ENCODE results near the gene APOC3. TPM values are rescaled to one million over a fixed set of nuclear protein-coding genes. Genes with fewer than 3 reads are reported as not detected.

Gene APOC3
- total and polyA plus RNA-seq, 2 experiments from 2014 or later = not detected

- no peak overlapping the region for H3K4me2 ChIP-seq
- H2AFZ ChIP-seq = no peak overlapping the region
- Mint-ChIP-seq H3K9me3 (no peaks in the 10 kb centered on the region), H3K27me3 (ENCODE audit: insufficient read depth, low read depth, poor library complexity) (peaks cover 2% of the 10 kb centered on the region), H3K4me3 (no peak overlapping the region), H3K4me1 (no peaks in the 10 kb centered on the region), H3K36me3 (ENCODE audit: low read depth) (peaks cover 34% of the 10 kb centered on the region), H3K27ac (no peak overlapping the region)
- no peak for ATAC-seq
- no peaks in the 10 kb centered on the region for H3K4me1 ChIP-seq (ENCODE audit: insufficient read depth)
- H3K79me2 ChIP-seq (replicated peaks; ENCODE audit: insufficient read depth) = no peaks in the 10 kb centered on the region
- no peaks in the 10 kb centered on the region for H4K20me1 ChIP-seq (replicated peaks; ENCODE audit: insufficient read depth)
- H3F3A ChIP-seq (replicated peaks; ENCODE audit: low read depth) = no peaks in the 10 kb centered on the region
- peaks cover 21% of the 10 kb centered on the region for H3K36me3 ChIP-seq (ENCODE audit: insufficient read depth)
- H3K9me2 ChIP-seq (ENCODE audit: insufficient read depth) = no peaks in the 10 kb centered on the region
- no peak for TF ChIP-seq ZNF114 (CRISPR knock-in tag; IDR thresholded peaks at IDR 0.05)
- TF ChIP-seq ZNF462 (CRISPR knock-in tag; IDR thresholded peaks at IDR 0.05) = no peak
- no peak for TF ChIP-seq NANOG (IDR thresholded peaks at IDR 0.05; ENCODE audit: borderline replicate concordance)
- no peak for TF ChIP-seq POLR2AphosphoS5 (IDR thresholded peaks at IDR 0.05; ENCODE audit: low read depth)
- TF ChIP-seq EZH2 (IDR thresholded peaks at IDR 0.05; ENCODE audit: low read depth, unreplicated experiment) = no peak
- TF ChIP-seq ZNF331 (CRISPR knock-in tag; IDR thresholded peaks at IDR 0.05; ENCODE audit: low read depth) = no peak
- TF ChIP-seq JUNB (IDR thresholded peaks at IDR 0.05; ENCODE audit: unreplicated experiment) = no peak
- TF ChIP-seq STAT1 (IDR thresholded peaks at IDR 0.05; ENCODE audit: unreplicated experiment) = no peak
- H3K27ac ChIP-seq (ENCODE audit: low read depth) = no peak overlapping the region
- no peak for DNase-seq (ENCODE audit: low spot score)
- no peaks in the 10 kb centered on the region for H3K27me3 ChIP-seq (ENCODE audit: insufficient read depth)
- no peak overlapping the region for H3K4me3 ChIP-seq
Measured at GRCh38 chr11:116862185-116862584, 32.5 kb downstream of the APOC3 start.

GRCh38 chr11:116862951-116863350, 33.2 kb downstream of the APOC3 start:
- no peaks in the 10 kb centered on the region for H3K4me1 Mint-ChIP-seq
- DNase-seq (ENCODE audit: low spot score) (no peak), ATAC-seq (no peak)
- no peaks in the 10 kb centered on the region for H3K9me2 ChIP-seq (ENCODE audit: insufficient read depth)
- H3K27me3 ChIP-seq (ENCODE audit: insufficient read depth) = no peaks in the 10 kb centered on the region
- H3K79me2 ChIP-seq (replicated peaks; ENCODE audit: insufficient read depth) = no peaks in the 10 kb centered on the region
- H3K9me3 Mint-ChIP-seq = no peaks in the 10 kb centered on the region
- no peak overlapping the region for H3K27ac ChIP-seq (ENCODE audit: low read depth)
- H3K4me3 ChIP-seq = no peak overlapping the region
- H3K36me3 ChIP-seq (ENCODE audit: insufficient read depth) = peaks cover 28% of the 10 kb centered on the region
- H3F3A ChIP-seq (replicated peaks; ENCODE audit: low read depth) = no peaks in the 10 kb centered on the region
- no peaks in the 10 kb centered on the region for H3K4me1 ChIP-seq (ENCODE audit: insufficient read depth)
- peaks cover 38% of the 10 kb centered on the region for H3K36me3 Mint-ChIP-seq (ENCODE audit: low read depth)
- no peak overlapping the region for H3K27ac Mint-ChIP-seq
- H3K4me2 ChIP-seq = no peak overlapping the region
- H2AFZ ChIP-seq = no peak overlapping the region
- H3K4me3 Mint-ChIP-seq = no peak overlapping the region
- no peaks in the 10 kb centered on the region for H4K20me1 ChIP-seq (replicated peaks; ENCODE audit: insufficient read depth)
- peaks cover 2% of the 10 kb centered on the region for H3K27me3 Mint-ChIP-seq (ENCODE audit: insufficient read depth, low read depth, poor library complexity)
- no peak for TF ChIP-seq EZH2phosphoT487 (IDR thresholded peaks at IDR 0.05; ENCODE audit: unreplicated experiment)

Measured in GM23338 (cell line).